GM21717 (cell line): ENCODE data around the gene ITGB2.

Experiments
- ATAC-seq: cut with Tn5 transposase; IDR thresholded peaks from one replicate; pipeline ENCODE4 v1.9.1; 2021; ENCODE audit warnings: mild to moderate bottlenecking, moderate library complexity; ENCODE audit not compliant: unreplicated experiment

Gene ITGB2

DNA sequence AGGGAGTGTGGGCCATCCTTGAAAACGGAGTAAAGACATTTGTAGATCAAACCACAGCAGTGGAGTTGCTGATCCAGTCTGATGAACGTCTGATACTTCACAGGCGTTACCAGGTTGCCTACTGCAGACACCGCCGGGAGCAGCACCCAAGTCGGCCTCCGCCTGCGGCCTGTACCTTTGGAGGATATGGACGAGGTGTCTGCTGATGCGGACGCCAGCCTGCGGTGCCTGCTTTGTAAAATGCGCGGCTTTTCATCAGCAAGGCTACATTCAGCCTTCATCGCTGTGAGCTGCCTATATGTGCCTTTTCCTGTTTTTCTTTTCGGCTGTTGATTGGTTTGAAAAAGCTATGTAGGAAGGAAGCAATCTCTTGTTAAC, 35.1 kb upstream of the ITGB2 start:
- ATAC-seq = no peak

DNA sequence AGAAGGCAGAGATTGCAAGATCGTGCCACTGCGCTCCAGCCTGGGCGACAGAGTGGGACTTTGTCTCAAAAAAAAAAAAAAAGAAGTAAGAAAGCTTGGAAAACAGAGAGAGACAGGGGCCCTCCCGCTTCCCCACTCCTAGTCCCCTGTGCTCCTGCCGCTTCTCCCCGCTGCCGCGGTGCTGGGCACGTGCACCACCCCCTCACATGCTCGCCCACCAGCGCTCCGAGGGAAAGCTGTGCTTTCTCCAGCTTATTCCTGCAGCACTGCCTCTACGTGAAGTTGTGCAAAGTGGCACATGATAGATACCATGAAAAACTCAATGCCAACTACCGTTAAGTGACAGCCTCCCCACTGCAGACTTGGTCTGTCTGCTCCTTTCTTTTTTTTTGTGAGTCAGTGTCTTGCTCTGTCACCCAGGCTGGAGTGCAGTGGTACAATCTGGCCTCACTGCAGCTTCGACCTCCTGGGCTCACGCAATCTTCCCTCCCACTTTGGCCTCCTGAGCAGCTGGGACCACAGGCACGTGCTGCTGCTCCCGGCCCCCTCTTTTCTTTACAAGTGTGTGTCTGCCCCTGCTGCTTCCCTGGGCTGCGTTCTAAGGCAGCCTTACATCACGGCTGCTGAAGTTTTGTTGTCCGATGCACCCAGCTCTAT, 34.6 kb upstream of the ITGB2 start:
- ATAC-seq = no peak

DNA sequence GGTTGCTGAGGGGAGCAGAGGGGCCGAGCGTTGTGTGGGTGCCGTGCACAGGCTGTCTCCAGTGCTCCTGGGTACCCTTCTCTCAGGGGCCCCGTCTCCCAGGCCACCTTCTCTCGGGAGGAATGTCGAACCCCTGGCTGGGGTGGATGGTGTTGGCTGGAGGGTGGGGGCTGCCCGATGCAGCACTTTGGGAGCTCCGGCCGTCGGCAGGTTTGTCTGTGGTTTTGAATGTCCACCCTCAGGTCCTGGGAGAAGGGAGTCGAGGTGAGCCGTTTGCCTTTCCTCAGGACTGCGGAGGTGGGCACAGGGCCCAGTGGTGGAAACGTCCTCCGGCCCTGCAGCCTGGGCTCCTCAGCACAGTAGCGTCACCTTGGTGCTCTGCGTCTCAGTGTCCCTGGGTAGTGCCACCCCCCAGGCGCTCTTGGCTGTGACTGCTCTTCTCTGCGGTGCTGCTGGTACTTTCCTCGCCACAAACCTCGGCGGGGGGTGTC, 33.6 kb upstream of the ITGB2 start:
- no peak for ATAC-seq

DNA sequence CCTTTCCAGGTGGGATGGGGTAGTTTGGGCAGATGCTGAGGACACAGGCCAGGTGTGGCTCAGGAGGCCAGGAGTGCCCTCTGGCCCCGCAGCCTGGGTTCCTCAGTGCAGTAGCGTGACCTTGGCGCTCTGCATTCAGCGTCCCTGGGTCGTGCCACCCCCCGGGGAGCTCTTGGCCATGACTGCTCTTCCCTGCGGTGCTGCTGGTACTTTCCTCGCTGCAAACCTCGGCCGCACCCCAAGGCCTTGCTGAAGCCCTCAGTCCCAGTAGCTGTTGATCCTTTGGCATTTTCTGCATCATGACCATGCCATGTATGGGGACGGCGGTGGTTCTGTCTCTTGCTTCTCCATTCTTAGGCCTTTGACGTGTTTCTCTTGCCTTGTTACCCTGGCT, 32.9 kb upstream of the ITGB2 start:
- no peak for ATAC-seq

DNA sequence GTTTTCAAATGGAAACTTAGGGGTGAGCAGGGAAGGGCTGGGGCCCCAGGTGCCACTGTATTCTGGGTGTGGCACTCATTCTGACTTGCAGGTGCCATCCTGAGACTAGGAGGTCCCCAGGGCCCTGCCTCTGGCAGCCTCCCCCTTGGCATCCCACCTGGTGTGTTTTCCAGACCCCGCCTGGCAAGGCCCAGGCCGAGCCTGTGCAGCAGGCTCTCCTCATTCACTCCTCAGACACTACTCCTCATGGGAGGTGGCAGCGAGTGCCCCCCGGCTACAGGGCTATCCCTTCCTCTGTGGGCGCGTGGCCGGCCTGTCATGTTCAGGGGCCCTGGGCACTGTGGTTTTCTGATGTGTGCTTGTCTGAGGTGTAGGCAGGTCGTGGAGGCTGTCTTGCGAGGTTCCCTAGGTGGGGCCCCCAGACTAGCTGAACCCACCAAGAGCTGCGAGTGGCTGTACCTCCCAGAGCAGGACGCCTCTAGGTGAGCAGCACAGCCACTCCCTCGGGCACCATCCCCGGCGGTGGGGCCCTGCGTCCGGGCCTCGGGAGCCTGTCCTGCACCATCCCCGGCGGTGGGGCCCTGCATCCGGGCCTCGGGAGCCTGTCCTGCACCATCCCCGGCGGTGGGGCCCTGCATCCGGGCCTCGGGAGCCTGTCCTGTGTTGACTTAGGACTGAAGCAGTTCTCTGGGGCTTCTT, 32.4 kb upstream of the ITGB2 start:
- ATAC-seq = no peak

DNA sequence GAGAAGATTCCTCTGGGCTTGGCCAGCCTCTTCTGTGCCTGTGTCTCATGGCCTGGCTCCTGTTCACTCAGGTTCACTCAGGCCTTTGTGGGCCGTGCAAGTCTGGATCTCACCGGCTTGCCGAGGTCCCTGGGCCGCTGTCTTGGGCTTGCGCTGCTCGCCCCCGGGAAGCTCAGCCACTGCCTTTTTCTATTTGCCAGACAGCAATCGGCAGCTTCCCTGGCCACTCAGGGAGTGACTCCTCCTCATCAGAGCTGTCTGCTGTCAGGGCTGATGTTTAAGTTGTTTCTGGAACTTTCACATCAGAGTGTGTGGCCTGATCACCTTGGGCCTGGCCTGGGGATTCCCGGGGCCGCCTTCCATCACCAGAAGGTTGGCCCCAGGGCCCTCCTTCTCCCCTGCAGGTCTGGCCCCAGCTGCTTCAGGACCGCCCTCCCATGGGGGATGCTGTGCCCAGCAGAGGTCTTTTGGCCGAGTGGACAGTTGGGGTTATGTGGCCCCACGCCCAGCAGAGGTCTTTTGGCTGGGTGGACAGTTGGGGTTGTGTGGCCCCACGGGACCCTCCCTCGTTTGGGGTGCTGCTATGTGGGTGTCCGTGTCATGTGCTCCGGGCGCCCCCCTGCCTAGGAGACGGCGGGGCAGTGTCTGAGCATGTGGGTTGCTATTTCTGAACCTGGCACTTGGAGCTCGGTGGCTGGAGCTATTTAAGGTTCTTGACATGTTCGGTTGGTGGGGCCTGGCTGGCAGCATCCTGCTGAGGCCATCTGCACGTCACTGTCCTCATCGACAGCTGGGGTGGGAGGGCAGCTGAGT, 31.6 kb upstream of the ITGB2 start:
- no peak for ATAC-seq

DNA sequence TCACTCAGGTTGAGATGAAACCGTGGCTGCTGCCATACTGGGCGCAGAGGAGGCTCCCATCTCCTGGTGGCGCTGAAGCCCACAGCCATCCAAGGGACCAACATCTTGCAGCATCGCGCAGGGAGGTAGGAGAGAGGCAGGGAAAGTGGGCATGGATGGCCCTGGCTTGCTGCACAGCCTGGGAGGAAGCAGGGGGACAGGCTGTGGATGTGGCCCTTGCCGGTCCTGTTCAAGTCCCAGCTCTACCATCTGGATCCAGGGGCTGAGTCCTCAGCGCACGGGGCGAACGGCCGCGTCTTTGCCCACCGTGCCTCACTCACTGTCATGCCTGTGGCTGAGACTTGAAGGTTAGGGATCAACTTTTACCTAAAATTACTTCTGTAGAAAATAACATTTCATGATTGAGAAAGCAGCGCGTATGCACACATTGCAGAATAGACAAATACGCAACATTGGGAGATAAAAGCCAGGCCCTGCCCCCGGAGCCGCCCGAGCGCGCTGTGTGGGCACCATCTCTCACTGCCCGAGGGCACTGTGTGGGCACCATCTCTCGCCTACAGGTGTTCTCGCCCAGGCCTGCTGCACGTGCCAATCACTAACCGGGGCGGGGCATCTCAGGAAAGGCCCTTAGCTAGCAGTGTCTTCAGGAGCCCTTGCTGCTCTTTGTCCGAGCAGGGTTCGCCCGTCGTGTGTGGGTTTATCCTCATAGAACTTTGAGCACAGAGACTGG, 30.7 kb upstream of the ITGB2 start:
- no peak for ATAC-seq

DNA sequence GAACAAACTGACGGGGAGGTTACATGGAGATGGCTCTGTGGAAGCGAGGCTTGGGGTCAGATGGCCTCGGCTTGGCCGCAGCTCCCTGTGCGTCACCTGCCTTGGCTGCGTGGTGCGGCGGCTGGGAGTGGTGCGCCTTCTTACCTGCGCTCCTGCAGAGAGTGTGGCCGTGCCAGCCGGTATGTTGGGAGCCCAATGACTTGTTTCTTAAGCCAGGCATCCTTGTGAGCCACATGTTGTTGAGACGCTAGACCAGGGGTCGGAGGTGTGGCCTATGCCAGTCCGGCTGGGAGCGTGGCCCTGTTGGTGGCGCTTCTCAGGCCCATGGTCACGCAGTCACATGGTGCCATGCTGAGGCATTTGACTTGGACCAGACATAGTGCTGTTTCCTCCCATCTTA, 29.7 kb upstream of the ITGB2 start:
- no peak for ATAC-seq

DNA sequence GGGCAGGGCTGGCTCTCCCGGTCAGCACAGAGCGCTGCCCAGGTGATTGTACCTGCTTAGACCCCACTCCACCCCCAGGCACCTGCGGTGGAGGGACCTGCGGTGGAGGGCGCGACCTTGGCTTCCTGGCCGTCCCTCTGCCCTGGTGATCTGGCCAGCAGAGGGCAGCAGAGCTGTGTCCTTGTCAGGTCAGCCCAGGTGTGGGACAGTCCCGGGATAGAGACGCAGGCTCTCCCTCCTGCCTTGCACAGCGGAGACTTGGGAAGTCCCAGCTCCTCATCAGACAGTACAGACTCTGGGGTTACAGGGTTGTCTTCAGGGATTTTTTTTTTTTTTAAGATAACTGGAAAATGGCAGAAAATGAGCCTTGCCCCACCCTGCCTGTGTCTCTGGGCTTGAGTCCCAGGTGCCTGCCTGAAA, 29.1 kb upstream of the ITGB2 start:
- ATAC-seq = no peak

DNA sequence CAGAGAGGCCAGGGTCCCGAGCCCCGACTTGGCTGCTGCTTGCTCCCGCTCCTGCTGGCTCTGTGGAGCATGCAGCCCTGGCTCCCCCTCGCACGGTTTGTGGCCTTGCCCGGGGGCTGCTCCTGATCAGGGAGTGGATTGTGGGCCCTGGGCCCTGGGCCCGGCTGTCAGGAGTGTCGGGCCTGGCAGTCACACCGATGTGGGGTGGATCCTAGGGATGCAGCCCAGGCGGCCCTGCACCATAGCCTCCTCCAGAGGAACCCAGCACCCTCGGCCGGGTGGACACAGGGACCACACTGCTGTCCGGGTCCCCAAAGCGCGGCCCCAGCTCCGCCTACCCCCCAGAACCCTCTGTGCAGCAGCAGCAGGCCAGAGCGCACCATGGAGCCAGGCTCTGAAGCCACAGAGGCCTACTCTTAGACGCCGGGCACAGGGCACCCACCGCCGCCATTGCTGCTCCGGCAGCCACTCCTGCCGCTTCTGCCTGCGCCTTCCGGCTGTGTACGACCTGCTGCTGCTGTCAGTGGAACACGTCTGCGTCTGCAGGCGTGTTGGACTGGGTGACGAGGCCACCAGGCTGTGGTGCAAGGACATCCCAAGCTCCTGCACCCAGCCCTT, 28.6 kb upstream of the ITGB2 start:
- ATAC-seq = no peak

DNA sequence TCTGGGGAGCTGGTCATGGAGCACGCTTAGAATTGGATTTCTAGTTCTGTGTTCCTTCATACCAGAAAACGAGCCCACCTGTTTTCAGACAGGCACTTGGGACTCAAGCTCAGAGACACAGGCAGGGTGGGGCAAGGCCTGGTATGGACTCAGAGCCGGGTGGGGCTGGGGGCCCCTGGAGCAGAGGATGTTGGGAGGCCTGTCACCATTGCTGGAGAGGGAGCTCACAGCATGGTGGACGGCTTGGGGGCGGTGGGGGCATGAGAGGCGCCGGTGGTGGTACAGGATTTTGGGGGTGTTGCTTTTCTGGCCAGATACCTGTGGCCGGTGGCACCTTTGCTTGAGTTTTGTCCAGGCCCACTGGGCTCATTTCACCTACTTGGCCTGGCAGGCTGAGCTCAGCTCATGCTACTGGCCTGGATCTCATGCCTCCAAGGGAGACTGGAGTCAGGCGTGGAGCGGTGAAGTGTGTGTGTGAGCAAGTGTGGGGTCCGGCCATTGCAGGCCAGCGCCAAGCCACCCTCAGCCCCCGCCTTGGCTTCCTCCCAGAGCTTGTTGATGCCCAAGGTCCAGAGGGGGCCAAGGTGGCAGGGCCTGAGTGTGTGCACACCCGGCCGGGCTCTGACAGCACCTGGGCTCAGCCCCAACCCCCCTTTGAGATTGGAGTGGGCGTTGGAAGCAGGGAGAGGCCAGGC, 27.9 kb upstream of the ITGB2 start:
- ATAC-seq = no peak

DNA sequence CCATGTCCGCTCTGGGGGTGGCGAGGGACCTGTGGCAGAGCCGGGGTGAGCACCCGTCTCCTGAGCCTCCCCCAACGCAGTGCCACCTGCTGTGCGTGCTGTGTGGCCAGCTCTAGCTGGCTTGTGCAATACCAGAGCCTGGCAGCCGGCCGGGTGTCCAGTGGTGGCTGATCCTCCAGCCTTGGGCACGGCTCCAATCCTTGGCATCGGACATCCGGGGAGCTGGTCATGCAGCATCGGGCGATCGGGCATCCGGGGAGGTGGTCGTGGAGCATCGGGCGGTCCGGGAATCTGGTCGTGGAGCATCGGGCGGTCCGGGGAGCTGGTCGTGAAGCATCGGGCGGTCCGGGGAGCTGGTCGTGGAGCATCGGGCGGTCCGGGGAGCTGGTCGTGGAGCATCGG, 27.2 kb upstream of the ITGB2 start:
- no peak for ATAC-seq

DNA sequence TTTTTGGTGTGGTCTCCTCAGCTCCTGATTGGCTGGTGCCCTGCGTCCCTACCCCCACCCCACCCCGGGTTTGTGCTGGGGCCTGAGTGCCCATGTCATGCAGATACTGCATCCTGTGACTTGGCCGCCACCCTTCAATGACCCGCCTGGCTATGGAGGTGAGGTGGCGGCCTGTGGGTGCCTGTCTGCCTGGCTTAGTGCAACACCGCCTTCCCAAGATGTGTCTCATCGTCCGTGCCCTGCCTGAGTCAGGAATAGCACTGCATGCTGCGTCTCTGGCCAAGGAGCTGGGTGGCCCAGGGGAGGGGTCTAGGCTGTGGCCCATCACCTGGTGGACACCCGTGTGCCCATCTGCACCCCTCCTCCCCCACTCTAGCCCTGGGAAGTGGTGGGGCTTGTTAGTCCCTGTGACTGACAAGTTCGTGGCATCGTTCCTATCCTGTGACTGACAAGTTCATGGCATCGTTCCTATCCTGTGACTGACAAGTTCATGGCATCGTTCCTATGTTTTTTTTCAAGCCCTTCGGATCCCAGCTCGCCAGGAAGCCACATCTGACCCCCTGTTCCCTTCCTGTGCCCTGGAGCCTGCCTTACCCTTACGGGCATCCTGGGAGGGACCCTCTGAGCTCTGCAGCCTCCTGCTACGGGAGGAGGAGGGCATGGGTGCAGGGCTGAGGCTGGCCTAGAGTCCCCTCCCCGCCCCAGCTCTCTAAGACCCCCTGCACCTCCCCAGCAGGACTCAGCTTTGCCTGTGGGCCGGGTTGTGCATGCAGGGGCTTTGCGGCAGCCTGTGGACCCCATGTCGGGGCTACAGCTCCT, 26.6 kb upstream of the ITGB2 start:
- no peak for ATAC-seq

DNA sequence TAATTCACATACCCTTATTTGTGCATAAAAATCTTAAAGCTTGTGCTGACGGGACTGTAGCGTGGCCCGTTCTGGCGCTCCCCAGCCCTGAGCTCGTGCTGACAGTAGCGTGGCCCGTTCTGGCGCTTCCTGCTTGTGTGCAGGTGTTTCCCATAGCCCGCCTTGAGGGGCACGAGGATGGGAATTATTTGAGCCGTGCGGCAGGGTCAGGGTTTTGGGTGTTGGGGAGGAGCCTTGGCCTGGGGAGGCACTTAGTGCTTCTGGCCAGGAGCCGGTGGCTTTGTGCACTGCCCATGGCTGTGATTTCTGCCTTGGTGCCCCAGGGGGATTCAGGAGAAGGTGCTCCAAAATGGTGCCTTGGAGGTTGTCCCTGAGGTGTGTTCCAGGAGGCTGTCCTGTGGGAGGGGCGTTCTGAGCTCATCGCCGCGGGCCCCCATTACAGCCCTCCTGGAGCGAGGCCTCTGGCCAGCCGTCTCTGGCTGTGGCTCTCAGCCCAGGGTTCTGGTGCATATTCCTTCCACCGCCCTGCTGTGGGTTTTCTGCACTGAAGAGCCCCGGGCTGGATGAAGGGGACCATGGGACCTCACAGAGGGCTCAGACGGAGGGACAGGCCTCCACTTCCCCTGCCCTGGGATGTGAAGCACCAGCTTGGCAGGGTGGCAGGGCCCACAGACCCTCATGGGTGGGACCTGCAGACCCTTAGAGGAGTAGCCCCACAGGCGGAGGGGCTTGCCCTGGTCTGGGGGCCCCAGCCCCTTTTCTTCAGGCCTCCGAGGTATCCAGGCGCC, 25.7 kb upstream of the ITGB2 start:
- no peak for ATAC-seq

DNA sequence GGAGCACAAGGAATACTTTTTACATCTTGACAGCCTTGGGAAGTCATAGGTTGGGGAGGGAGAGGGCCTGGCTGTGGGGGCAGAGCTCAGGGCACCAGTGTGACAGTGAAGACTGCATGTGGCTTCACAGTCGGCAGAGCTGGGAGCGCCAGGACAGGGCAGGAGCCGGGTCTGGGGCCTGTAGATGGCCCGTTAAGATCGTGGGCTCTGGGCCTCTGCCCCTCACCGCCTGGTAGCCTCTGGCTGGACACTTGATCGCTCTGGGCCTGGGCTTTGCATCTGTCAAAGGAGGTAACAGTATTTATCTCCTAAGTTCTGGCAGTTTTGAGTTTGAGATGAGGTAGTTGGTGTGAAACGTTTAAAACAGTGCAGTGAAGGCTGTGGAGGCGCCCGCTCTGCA, 23.9 kb upstream of the ITGB2 start:
- ATAC-seq = no peak

DNA sequence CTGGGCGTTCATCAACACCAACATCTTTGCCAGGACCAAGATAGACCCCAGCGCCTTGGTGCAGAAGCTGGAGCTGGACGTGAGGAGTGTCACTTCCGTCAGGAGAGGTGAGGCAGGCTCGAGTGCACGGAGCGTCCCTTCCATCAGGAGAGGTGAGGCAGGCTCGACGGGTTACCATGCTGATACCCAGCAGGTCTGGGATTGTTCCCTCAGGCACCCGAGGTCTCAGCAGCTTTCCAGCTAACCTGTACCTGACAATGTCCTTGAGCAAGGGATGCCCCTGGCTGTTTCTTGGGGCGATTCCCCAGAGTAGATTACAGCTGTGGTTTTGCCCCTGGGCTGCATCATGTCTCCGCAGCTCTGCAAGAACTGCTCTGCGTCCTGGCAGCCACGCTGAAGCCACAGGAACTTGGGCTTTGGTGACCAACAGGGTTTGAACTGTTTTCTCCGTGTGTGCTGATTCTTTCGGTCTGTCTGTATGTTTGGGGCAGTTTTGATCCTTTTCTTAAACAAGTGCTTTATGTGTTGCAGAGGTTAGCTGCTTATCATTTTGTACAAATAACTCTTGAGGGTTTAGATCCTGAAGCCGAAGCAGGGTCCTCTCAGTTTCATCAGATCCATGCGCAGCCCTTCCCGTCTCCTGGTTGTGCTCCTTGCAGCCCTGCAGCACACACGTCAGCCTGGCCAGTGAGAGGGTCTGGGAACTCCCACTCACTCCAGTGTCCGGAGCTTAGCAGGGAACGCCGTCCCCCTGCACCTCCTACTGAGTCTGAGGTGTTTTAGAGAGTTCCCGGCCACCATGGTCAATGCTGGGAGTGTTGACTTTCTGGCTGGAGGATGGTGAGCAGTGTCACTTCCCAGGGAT, 23.2 kb upstream of the ITGB2 start:
- no peak for ATAC-seq

DNA sequence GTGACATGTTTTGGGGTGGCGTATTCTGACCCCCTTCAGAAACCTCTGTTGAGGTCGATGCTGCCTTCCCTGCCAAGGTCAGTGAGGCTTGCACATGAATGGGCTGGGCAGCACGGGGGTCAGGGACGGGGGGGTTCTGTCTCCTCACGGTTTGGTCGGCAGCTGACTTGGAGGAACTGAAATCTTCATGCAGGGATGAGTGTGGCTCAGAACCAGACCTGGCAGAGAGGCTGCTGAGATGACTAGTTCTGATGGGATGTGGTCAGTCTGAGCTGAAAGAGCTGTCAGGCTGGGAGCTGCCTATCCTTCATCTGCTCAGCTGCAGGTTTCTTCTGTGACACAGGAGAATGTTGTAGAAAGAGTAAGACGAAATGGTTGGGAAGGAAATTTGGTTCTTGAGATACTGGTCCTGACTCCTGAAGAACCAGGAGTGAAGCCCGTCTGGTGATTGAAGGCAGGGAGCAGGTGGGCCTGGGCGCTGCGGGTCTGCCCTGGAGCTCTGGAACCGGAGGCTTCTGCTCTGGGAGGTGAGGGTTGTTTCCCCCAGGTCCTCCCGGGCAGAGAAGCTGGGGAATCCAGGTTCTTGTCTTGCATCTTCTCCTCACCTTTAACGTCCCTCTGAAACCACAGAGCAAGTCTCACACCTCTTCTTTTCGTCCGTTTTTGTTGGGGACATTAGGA, 22.4 kb upstream of the ITGB2 start:
- no peak for ATAC-seq
